Upper lobe of left lung (tissue), 6 donors: Measurements from ENCODE around the gene SLC31A2. TPM values are rescaled to one million over a fixed set of nuclear protein-coding genes. Genes with fewer than 3 reads are reported as not detected.

Experiments used
- ATAC-seq, 2 donors: fragments of 200-7000 bp; cut with Tn5 transposase; one replicate each; pipeline ENCODE4 v1.9.1; 2022; ENCODE audit warnings: mild to moderate bottlenecking in 2 of 2, moderate library complexity in 2 of 2; ENCODE audit not compliant: low FRiP score in 2 of 2
- DNase-seq, 2 donors: peaks; one replicate each; pipeline ENCODE4 v3.0.0-alpha.2; 2019 to 2020
- H3K27ac ChIP-seq, 4 donors: fragments of 200-600 bp; sonication (generic); one replicate each; pipeline ENCODE4 v1.5.1; 2016 to 2019
- H3K27me3 ChIP-seq, 4 donors: fragments of 200-600 bp; sonication (generic); one replicate each; pipeline ENCODE4 v1.5.1; 2017 to 2019
- H3K36me3 ChIP-seq, 4 donors: fragments of 200-600 bp; sonication (generic); one replicate each; pipeline ENCODE4 v1.5.1; 2016 to 2019
- H3K4me1 ChIP-seq, 4 donors: fragments of 200-600 bp; sonication (generic); one replicate each; pipeline ENCODE4 v1.5.1; 2018 to 2019
- H3K4me3 ChIP-seq, 4 donors: fragments of 200-600 bp; sonication (generic); one replicate each; pipeline ENCODE4 v1.5.1; 2017 to 2019; ENCODE audit warnings: mild to moderate bottlenecking in 2 of 4, moderate library complexity in 1 of 4
- H3K9me3 ChIP-seq, 4 donors: fragments of 200-600 bp; sonication (generic); one replicate each; pipeline ENCODE4 v1.5.1; 2018 to 2019
- EP300 ChIP-seq, 4 donors: sonication (generic); formaldehyde crosslinking; IDR thresholded peaks; one replicate each; pipeline ENCODE4 v1.5.1; 2017; ENCODE audit warnings: antibody characterized with exemption in 4 of 4, control low read depth in 2 of 4
- POLR2A ChIP-seq, 4 donors: fragments of 450-650 bp; IDR thresholded peaks; one replicate each; pipeline ENCODE4 v1.5.1; 2016 to 2017; ENCODE audit warnings: antibody characterized with exemption in 4 of 4, mild to moderate bottlenecking in 2 of 4
- POLR2AphosphoS5 ChIP-seq, 2 donors: sonication (generic); formaldehyde crosslinking; IDR thresholded peaks; one replicate each; pipeline ENCODE4 v1.5.1; 2017; ENCODE audit warnings: antibody characterized with exemption in 2 of 2
- WGBS, 2 donors: methylation state at CpG; one replicate each; pipeline ENCODE4 v1.1.5; 2017 to 2018; 5-methylcytosine and 5-hydroxymethylcytosine counted together
- total RNA-seq, 6 donors: library from RNA; depleted of rRNA in 4 of 6; stranded (reverse); fragments of >200 nt in 4 of 6; gene quantifications; one replicate each; pipeline versions ENCODE4 v1.1.0 to v1.2.1, GENCODE V29; 2016 to 2021
- TF ChIP-seq, protein P1 (sequence below), 6 experiments: fragments of 450-650 bp in 4 of 6; fragments of 200-600 bp in 2 of 6; sonication (generic) in 2 of 6; IDR thresholded peaks; one replicate each; pipeline ENCODE4 v1.5.1; 2016 to 2019; ENCODE audit warnings: antibody characterized with exemption in 6 of 6
- donor health status: DM: no; HTN: no; CAD: no; lungs with moderate emphysema.
- donor health status: DM: no; HTN: yes; CAD: no; lungs with severe emphysema.

SLC31A2 gene
- total RNA-seq, 6 donors from 2014 or later, result 43.1 to 79.6 (median 57.4) TPM

- ATAC-seq, result no peak
- H3K4me1 ChIP-seq, result no peaks in the 10 kb centered on the region
- no peaks in the 10 kb centered on the region for H3K9me3 ChIP-seq
- H3K27me3 ChIP-seq, result no peaks in the 10 kb centered on the region
- 65 to 72% methylated on average over 4 of the region's 4 CpGs for WGBS, 2 donors
- H3K4me3 ChIP-seq, result no peak overlapping the region
- no peak for DNase-seq
- TF ChIP-seq POLR2A (IDR thresholded peaks at IDR 0.05), result no peak
- TF ChIP-seq POLR2AphosphoS5 (IDR thresholded peaks at IDR 0.05), result no peak
- TF ChIP-seq, protein P1, sequence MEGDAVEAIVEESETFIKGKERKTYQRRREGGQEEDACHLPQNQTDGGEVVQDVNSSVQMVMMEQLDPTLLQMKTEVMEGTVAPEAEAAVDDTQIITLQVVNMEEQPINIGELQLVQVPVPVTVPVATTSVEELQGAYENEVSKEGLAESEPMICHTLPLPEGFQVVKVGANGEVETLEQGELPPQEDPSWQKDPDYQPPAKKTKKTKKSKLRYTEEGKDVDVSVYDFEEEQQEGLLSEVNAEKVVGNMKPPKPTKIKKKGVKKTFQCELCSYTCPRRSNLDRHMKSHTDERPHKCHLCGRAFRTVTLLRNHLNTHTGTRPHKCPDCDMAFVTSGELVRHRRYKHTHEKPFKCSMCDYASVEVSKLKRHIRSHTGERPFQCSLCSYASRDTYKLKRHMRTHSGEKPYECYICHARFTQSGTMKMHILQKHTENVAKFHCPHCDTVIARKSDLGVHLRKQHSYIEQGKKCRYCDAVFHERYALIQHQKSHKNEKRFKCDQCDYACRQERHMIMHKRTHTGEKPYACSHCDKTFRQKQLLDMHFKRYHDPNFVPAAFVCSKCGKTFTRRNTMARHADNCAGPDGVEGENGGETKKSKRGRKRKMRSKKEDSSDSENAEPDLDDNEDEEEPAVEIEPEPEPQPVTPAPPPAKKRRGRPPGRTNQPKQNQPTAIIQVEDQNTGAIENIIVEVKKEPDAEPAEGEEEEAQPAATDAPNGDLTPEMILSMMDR (IDR thresholded peaks at IDR 0.05), result no peak
- TF ChIP-seq EP300 (IDR thresholded peaks at IDR 0.05), result no peak
- H3K36me3 ChIP-seq, result no peaks in the 10 kb centered on the region
- H3K27ac ChIP-seq, result no peak overlapping the region
Measured at GRCh38 chr9:113125386-113126035, 25.3 kb upstream of the SLC31A2 start.

- no peak for TF ChIP-seq POLR2A (IDR thresholded peaks at IDR 0.05)
- no peak for TF ChIP-seq EP300 (IDR thresholded peaks at IDR 0.05)
- no peak for TF ChIP-seq POLR2AphosphoS5 (IDR thresholded peaks at IDR 0.05)
- TF ChIP-seq, protein P1 (IDR thresholded peaks at IDR 0.05), result no peak
- H3K27me3 ChIP-seq, result no peaks in the 10 kb centered on the region
- no peak for DNase-seq
- no peak for ATAC-seq
- no peaks in the 10 kb centered on the region for H3K9me3 ChIP-seq
- no peaks in the 10 kb centered on the region for H3K4me1 ChIP-seq
- H3K4me3 ChIP-seq, result no peak overlapping the region
- H3K27ac ChIP-seq, result no peak overlapping the region
- H3K36me3 ChIP-seq, result no peaks in the 10 kb centered on the region
Measured at GRCh38 chr9:113129466-113129865, 21.3 kb upstream of the SLC31A2 start.

- DNase-seq (no peak), ATAC-seq (no peak)
- no peaks in the 10 kb centered on the region for H3K36me3 ChIP-seq
- WGBS, 2 donors, result 47 to 57% methylated on average over 4 of the region's 4 CpGs
- H3K9me3 ChIP-seq, result no peaks in the 10 kb centered on the region
- H3K4me3 ChIP-seq, result no peak overlapping the region
- H3K27ac ChIP-seq, result no peak overlapping the region
- H3K4me1 ChIP-seq, result no peaks in the 10 kb centered on the region
- H3K27me3 ChIP-seq, result no peaks in the 10 kb centered on the region
- TF ChIP-seq POLR2AphosphoS5 (IDR thresholded peaks at IDR 0.05) (no peak), POLR2A (IDR thresholded peaks at IDR 0.05) (no peak), EP300 (IDR thresholded peaks at IDR 0.05) (no peak)
- TF ChIP-seq, protein P1 (IDR thresholded peaks at IDR 0.05), result no peak
Measured at GRCh38 chr9:113129884-113130283, 20.9 kb upstream of the SLC31A2 start.

DNA sequence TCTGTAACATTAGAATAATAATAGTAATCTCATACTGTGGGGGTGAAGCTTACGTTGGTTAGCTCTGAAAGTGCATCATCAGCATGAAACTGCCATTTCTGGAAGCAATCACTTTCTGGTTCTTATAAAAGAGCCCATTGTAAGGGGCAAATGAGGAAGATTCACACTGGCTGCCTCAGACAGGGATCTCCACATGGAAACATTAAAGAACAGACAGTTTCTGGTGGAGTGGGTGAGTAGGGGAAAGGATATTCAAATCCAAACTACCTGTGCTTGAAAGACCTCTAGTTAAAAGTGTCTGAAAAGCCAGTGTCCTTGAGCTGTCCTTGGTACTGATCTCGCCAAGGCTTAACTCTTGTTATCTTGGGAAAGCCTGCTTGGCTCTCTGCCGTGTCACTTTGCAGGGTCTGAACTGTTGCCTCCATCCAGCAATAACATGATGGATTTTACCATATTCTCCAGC lies 19.1 kb upstream of the SLC31A2 start:
- WGBS, 2 donors, result 19 to 38% methylated on average over 1 to 3 of the region's 3 CpGs
- H3K4me3 ChIP-seq, result no peak overlapping the region
- ATAC-seq, result no peak
- H3K4me1 ChIP-seq, result no peaks in the 10 kb centered on the region
- H3K27me3 ChIP-seq, result no peaks in the 10 kb centered on the region
- H3K27ac ChIP-seq, result no peak overlapping the region
- H3K36me3 ChIP-seq, result no peaks in the 10 kb centered on the region
- TF ChIP-seq POLR2A (IDR thresholded peaks at IDR 0.05), result no peak
- no peak for TF ChIP-seq POLR2AphosphoS5 (IDR thresholded peaks at IDR 0.05)
- TF ChIP-seq EP300 (IDR thresholded peaks at IDR 0.05), result no peak
- TF ChIP-seq, protein P1 (IDR thresholded peaks at IDR 0.05), result no peak
- no peaks in the 10 kb centered on the region for H3K9me3 ChIP-seq
- DNase-seq, result no peak
